ENCODE data around the gene TEX264.

Gene TEX264

GRCh38 chr3:51748327-51748726, 77.3 kb downstream of the TEX264 start:
- no peak for DNase-seq (ENCODE audit: low read depth, low spot score)

- DNase-seq (ENCODE audit: low read depth, low spot score), result no peak
These were observed 79.8 kb downstream of the TEX264 start for GRCh38 chr3:51750878-51751277.

GRCh38 chr3:51751287-51751686, 80.2 kb downstream of the TEX264 start:
- DNase-seq (ENCODE audit: low read depth, low spot score), result no peak
